OCI-LY7 (cell line): ENCODE data around the gene FGR.

Experiments
- EZH2phosphoT487 ChIP-seq: fragments of 200-600 bp; sonication (generic); IDR thresholded peaks from 2 replicates; pipeline ENCODE4 v1.6.1; 2018; ENCODE audit warnings: low read depth, borderline replicate concordance, mild to moderate bottlenecking, mixed run types, antibody characterized with exemption, low read length, moderate library complexity, mixed read lengths
- TF ChIP-seq, protein P1 (sequence below): fragments of 200-600 bp; sonication (generic); conservative IDR thresholded peaks from 2 replicates; pipeline ENCODE4 v1.5.1; 2014; ENCODE audit warnings: mild to moderate bottlenecking, antibody characterized with exemption, low read length, moderate library complexity, mixed read lengths

DNA sequence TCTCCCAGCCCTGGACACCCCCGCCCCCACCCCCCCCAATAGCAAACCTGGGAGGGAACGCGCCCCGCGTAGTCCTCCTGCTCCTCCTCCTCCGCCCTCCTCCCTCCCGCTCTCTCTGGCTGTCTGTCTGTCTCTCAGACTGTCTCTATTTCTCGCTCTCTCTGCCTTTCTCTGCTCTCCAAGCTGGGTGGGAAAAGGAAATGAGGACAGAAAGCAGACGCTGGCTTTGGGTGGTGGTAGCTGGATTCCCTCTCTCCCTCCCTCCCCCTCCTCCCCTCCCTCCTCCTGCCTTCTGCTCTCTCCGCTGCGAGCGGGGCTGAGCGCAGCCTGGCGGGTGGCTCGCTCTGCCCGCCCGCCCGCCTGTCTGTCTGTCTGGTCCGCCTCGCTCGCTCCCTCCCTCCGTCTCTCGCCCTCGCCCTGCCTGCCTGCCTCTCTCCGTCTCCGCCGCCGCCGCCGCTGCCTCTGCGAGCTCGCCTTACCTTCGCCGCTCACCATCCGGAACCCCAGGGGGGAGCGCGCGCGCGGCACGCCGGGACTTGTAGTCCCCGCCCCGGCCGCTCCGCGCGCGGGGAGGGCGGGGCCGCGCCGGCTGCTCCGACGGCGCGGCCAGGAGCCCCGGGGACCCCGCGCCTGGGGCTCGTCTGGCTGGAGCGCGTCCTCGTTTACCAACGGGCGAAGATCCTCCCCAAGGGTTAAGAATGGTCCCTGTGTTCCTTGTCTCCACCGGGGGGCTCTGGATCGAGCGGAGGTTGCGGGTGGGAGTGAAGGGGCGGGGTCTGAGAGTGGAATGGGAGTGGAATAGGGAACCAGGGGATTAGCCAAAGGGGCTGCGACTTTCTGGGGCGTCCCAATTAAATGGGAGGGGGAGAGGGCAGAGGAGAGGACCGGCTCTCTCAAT is 31.1 kb downstream of the FGR start, which contains the start of gene AHDC1:
- TF ChIP-seq, protein P1, sequence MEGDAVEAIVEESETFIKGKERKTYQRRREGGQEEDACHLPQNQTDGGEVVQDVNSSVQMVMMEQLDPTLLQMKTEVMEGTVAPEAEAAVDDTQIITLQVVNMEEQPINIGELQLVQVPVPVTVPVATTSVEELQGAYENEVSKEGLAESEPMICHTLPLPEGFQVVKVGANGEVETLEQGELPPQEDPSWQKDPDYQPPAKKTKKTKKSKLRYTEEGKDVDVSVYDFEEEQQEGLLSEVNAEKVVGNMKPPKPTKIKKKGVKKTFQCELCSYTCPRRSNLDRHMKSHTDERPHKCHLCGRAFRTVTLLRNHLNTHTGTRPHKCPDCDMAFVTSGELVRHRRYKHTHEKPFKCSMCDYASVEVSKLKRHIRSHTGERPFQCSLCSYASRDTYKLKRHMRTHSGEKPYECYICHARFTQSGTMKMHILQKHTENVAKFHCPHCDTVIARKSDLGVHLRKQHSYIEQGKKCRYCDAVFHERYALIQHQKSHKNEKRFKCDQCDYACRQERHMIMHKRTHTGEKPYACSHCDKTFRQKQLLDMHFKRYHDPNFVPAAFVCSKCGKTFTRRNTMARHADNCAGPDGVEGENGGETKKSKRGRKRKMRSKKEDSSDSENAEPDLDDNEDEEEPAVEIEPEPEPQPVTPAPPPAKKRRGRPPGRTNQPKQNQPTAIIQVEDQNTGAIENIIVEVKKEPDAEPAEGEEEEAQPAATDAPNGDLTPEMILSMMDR = no peak
- TF ChIP-seq EZH2phosphoT487 = no peak
